Measurements from ENCODE around the gene ZC3HAV1. TPM values are rescaled to one million over a fixed set of nuclear protein-coding genes. Genes with fewer than 3 reads are reported as not detected.
A peak's percentile ranks its signal among the peaks of the same experiment; 100 is the strongest.

ZC3HAV1 gene
- total and polyA plus RNA-seq, 2 experiments from 2014 or later = 24.8 to 56.8 TPM

DNA sequence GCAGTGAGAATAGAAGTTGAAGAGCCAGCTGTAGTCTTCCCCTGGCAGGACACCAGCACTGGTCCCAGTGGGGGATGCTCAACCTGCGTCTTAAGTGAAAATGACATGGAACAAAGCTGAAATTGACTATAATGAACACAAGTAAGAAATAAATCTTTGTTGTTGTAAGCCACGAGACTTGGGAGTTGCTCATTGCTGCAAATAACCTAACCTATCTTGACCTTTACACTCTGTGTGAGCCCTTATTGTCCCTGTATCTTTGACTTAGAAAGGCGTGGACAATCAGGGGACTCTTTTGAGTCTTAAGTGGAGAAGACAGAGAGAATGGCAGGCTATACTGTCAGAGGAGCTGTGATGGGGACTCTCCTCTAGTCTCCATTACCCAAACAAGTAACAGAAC is 90.6 kb downstream of the ZC3HAV1 start (continued):
- TF ChIP-seq, protein P1, sequence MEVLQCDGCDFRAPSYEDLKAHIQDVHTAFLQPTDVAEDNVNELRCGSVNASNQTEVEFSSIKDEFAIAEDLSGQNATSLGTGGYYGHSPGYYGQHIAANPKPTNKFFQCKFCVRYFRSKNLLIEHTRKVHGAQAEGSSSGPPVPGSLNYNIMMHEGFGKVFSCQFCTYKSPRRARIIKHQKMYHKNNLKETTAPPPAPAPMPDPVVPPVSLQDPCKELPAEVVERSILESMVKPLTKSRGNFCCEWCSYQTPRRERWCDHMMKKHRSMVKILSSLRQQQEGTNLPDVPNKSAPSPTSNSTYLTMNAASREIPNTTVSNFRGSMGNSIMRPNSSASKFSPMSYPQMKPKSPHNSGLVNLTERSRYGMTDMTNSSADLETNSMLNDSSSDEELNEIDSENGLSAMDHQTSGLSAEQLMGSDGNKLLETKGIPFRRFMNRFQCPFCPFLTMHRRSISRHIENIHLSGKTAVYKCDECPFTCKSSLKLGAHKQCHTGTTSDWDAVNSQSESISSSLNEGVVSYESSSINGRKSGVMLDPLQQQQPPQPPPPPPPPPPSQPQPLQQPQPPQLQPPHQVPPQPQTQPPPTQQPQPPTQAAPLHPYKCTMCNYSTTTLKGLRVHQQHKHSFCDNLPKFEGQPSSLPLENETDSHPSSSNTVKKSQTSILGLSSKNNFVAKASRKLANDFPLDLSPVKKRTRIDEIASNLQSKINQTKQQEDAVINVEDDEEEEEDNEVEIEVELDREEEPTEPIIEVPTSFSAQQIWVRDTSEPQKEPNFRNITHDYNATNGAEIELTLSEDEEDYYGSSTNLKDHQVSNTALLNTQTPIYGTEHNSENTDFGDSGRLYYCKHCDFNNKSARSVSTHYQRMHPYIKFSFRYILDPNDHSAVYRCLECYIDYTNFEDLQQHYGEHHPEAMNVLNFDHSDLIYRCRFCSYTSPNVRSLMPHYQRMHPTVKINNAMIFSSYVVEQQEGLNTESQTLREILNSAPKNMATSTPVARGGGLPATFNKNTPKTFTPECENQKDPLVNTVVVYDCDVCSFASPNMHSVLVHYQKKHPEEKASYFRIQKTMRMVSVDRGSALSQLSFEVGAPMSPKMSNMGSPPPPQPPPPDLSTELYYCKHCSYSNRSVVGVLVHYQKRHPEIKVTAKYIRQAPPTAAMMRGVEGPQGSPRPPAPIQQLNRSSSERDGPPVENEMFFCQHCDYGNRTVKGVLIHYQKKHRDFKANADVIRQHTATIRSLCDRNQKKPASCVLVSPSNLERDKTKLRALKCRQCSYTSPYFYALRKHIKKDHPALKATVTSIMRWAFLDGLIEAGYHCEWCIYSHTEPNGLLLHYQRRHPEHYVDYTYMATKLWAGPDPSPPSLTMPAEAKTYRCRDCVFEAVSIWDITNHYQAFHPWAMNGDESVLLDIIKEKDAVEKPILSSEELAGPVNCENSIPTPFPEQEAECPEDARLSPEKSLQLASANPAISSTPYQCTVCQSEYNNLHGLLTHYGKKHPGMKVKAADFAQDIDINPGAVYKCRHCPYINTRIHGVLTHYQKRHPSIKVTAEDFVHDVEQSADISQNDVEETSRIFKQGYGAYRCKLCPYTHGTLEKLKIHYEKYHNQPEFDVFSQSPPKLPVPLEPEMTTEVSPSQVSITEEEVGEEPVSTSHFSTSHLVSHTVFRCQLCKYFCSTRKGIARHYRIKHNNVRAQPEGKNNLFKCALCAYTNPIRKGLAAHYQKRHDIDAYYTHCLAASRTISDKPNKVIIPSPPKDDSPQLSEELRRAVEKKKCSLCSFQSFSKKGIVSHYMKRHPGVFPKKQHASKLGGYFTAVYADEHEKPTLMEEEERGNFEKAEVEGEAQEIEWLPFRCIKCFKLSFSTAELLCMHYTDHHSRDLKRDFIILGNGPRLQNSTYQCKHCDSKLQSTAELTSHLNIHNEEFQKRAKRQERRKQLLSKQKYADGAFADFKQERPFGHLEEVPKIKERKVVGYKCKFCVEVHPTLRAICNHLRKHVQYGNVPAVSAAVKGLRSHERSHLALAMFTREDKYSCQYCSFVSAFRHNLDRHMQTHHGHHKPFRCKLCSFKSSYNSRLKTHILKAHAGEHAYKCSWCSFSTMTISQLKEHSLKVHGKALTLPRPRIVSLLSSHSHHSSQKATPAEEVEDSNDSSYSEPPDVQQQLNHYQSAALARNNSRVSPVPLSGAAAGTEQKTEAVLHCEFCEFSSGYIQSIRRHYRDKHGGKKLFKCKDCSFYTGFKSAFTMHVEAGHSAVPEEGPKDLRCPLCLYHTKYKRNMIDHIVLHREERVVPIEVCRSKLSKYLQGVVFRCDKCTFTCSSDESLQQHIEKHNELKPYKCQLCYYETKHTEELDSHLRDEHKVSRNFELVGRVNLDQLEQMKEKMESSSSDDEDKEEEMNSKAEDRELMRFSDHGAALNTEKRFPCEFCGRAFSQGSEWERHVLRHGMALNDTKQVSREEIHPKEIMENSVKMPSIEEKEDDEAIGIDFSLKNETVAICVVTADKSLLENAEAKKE (CRISPR knock-in tag; IDR thresholded peaks at IDR 0.05) = no peak
- TF ChIP-seq EZH2 (IDR thresholded peaks at IDR 0.05; ENCODE audit: low read depth, unreplicated experiment) (no peak), STAT1 (IDR thresholded peaks at IDR 0.05; ENCODE audit: unreplicated experiment) (no peak), ZNF331 (CRISPR knock-in tag; IDR thresholded peaks at IDR 0.05; ENCODE audit: low read depth) (no peak)

DNA sequence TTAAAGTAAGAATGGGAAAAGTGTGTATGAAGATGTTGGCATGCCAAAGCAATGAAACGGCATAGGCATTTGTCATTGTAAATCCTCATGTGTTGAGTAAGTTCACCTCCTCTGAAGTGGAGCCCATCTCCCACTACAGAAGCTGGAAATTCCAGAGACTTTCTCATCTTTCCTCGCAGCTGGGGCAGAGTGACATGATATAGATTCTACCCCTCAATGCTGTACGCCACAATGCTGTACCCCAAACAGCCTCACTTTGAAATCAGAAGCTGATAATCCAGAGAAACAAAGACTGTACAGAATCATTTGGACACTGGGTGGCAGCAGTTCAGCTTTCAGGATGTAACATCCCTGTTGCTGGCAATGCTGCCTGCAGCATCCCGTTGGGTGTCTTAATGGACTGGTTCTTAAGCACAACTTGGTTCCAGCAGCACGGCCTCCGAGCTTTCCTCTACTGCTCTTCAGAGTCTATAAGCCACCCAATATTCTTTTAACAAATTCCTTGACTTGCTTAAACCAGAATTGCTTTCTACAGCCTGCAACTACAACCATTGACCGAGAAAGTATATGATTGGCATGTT is 92.5 kb downstream of the ZC3HAV1 start:
- H3K4me1 ChIP-seq (ENCODE audit: insufficient read depth) = no peaks in the 10 kb centered on the region; the same call in 1 of the 2 replicates
- H3K36me3 ChIP-seq (ENCODE audit: insufficient read depth) = no peaks in the 10 kb centered on the region
- H3K36me3 Mint-ChIP-seq (ENCODE audit: low read depth) = peaks cover 4% of the 10 kb centered on the region; the same call in 2 of the 3 replicates
- H3K4me1 Mint-ChIP-seq = peaks cover 15% of the 10 kb centered on the region; the same call in 2 of the 3 replicates
- no peak overlapping the region for H3K4me3 ChIP-seq
- H3K9me2 ChIP-seq (ENCODE audit: insufficient read depth) = no peaks in the 10 kb centered on the region
- H3K27me3 ChIP-seq (ENCODE audit: insufficient read depth) = no peaks in the 10 kb centered on the region
- peak; percentile 89 for ATAC-seq
- H3K27me3 Mint-ChIP-seq (ENCODE audit: insufficient read depth, low read depth, poor library complexity) = peaks cover 14% of the 10 kb centered on the region
- H3F3A ChIP-seq (replicated peaks; ENCODE audit: low read depth) = 0 out of 2 replicates have a peak, but pooled peaks cover 5% of the 10 kb centered on the region
- no peak overlapping the region for H3K4me2 ChIP-seq
- peak; percentile 79 for DNase-seq (ENCODE audit: low spot score)
- no peaks in the 10 kb centered on the region for H3K79me2 ChIP-seq (replicated peaks; ENCODE audit: insufficient read depth)
- no peak overlapping the region for H3K27ac Mint-ChIP-seq
- H2AFZ ChIP-seq = no peak overlapping the region
- no peaks in the 10 kb centered on the region; the same call in 1 of the 2 replicates for H4K20me1 ChIP-seq (replicated peaks; ENCODE audit: insufficient read depth)
- H3K4me3 Mint-ChIP-seq = no peak overlapping the region
- no peak overlapping the region for H3K27ac ChIP-seq (ENCODE audit: low read depth)
- no peaks in the 10 kb centered on the region for H3K9me3 Mint-ChIP-seq
- no peak for TF ChIP-seq CREB1 (CRISPR knock-in tag; IDR thresholded peaks at IDR 0.05; ENCODE audit: low read depth)
- no peak for TF ChIP-seq JUNB (IDR thresholded peaks at IDR 0.05; ENCODE audit: unreplicated experiment)
- TF ChIP-seq, protein P1 (CRISPR knock-in tag; IDR thresholded peaks at IDR 0.05) = no peak
- TF ChIP-seq, protein P2, sequence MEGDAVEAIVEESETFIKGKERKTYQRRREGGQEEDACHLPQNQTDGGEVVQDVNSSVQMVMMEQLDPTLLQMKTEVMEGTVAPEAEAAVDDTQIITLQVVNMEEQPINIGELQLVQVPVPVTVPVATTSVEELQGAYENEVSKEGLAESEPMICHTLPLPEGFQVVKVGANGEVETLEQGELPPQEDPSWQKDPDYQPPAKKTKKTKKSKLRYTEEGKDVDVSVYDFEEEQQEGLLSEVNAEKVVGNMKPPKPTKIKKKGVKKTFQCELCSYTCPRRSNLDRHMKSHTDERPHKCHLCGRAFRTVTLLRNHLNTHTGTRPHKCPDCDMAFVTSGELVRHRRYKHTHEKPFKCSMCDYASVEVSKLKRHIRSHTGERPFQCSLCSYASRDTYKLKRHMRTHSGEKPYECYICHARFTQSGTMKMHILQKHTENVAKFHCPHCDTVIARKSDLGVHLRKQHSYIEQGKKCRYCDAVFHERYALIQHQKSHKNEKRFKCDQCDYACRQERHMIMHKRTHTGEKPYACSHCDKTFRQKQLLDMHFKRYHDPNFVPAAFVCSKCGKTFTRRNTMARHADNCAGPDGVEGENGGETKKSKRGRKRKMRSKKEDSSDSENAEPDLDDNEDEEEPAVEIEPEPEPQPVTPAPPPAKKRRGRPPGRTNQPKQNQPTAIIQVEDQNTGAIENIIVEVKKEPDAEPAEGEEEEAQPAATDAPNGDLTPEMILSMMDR (conservative IDR thresholded peaks at IDR 0.05; ENCODE audit: low read depth in 2 of 2) = peak; percentile 64 to 83
